Fibroblast of lung (primary cell): ENCODE results near the gene PHC2. TPM values are rescaled to one million over a fixed set of nuclear protein-coding genes. Genes with fewer than 3 reads are reported as not detected.

Source experiments
- DNase-seq, 2 donors: peaks; one replicate each; pipeline versions ENCODE4 v3.0.0 to v3.0.0-alpha.2; 2010; ENCODE audit warnings: low read depth in 2 of 2
- H2AFZ ChIP-seq: 2 replicates; pipeline ENCODE4 v1.5.1; 2012; ENCODE audit warnings: low read length, control low read depth, inconsistent platforms
- H3K27ac ChIP-seq: 2 replicates; pipeline ENCODE4 v1.5.1; 2011; ENCODE audit warnings: low read length, control low read depth; ENCODE audit not compliant: insufficient read depth
- H3K27me3 ChIP-seq: 2 replicates; pipeline ENCODE4 v1.5.1; 2011; ENCODE audit warnings: mild to moderate bottlenecking, low read length; ENCODE audit not compliant: control insufficient read depth, insufficient read depth
- H3K36me3 ChIP-seq: 2 replicates; pipeline ENCODE4 v1.5.1; 2011; ENCODE audit warnings: low read length; ENCODE audit not compliant: control insufficient read depth, insufficient read depth
- H3K4me1 ChIP-seq: 2 replicates; pipeline ENCODE4 v1.5.1; 2011; ENCODE audit warnings: low read length; ENCODE audit not compliant: control insufficient read depth, insufficient read depth; ENCODE audit errors: extremely low read depth
- H3K4me2 ChIP-seq: 2 replicates; pipeline ENCODE4 v1.5.1; 2011; ENCODE audit warnings: low read length, control low read depth; ENCODE audit not compliant: insufficient read depth; ENCODE audit errors: extremely low read depth
- H3K4me3 ChIP-seq, 4 experiments: fragments of 200-600 bp in 1 of 4; sonication (generic) in 1 of 4; replicated peaks in 1 of 4; 2 replicates each; pipeline ENCODE4 v1.5.1; 2011 to 2016; ENCODE audit warnings: low read length in 4 of 4, low read depth in 3 of 4, mild to moderate bottlenecking in 3 of 4, control low read depth in 2 of 4, inconsistent platforms in 1 of 4, mixed read lengths in 1 of 4; ENCODE audit not compliant: insufficient read depth in 1 of 4; ENCODE audit errors: control extremely low read depth in 1 of 4
- H3K79me2 ChIP-seq: 2 replicates; pipeline ENCODE4 v1.5.1; 2012; ENCODE audit warnings: mild to moderate bottlenecking, low read length, inconsistent platforms; ENCODE audit not compliant: control insufficient read depth, insufficient read depth
- H3K9ac ChIP-seq: 2 replicates; pipeline ENCODE4 v1.5.1; 2011; ENCODE audit warnings: mild to moderate bottlenecking, low read length, control low read depth; ENCODE audit not compliant: insufficient read depth
- H3K9me3 ChIP-seq: 2 replicates; pipeline ENCODE4 v1.5.1; 2012; ENCODE audit warnings: low read depth, low read length; ENCODE audit not compliant: control insufficient read depth, insufficient read depth
- H4K20me1 ChIP-seq: 2 replicates; pipeline ENCODE4 v1.5.1; 2011; ENCODE audit warnings: low read length; ENCODE audit not compliant: control insufficient read depth, insufficient read depth; ENCODE audit errors: extremely low read depth
- CTCF ChIP-seq, 2 donors: IDR thresholded peaks in 1 of 2; conservative IDR thresholded peaks in 1 of 2; 1 replicate in 1 of 2; 2 replicates in 1 of 2; pipeline ENCODE4 v1.5.1; 2011 to 2012; ENCODE audit warnings: low read length in 2 of 2, control low read depth in 1 of 2, inconsistent platforms in 1 of 2, low read depth in 1 of 2, mild to moderate bottlenecking in 1 of 2
- EZH2 ChIP-seq: IDR thresholded peaks from 2 replicates; pipeline ENCODE4 v1.5.1; 2012; ENCODE audit warnings: low read length, control low read depth, mild to moderate bottlenecking; ENCODE audit errors: missing control alignments
- polyA plus RNA-seq, 2 donors: library from polyadenylated mRNA; depleted of rRNA in 1 of 2; stranded (reverse) in 1 of 2; unstranded in 1 of 2; fragments of >200 nt; gene quantifications; 2 replicates each; pipeline ENCODE4 v1.2.1, GENCODE V29; 2011 to 2012; ENCODE audit warnings: missing spikeins in 1 of 2
- total RNA-seq: library from RNA; depleted of rRNA; stranded (reverse); fragments of >200 nt; gene quantifications from 2 replicates; pipeline ENCODE4 v1.2.1, GENCODE V29; 2014

The PHC2 gene
- total and polyA plus RNA-seq, 2 donors (not counting 1 experiment from before 2014, with no cell fraction given), result 62.6 to 75.8 TPM

GRCh38 chr1:33443080-33443704, 12.3 kb upstream of the PHC2 start:
- peak; percentile 52 to 66 for DNase-seq
- no peak overlapping the region for H3K27ac ChIP-seq
- H3K27me3 ChIP-seq, result no peaks in the 10 kb centered on the region
- no peak overlapping the region for H2AFZ ChIP-seq
- H3K4me1 ChIP-seq, result peaks cover 7% of the 10 kb centered on the region
- H4K20me1 ChIP-seq, result no peaks in the 10 kb centered on the region
- H3K9me3 ChIP-seq, result no peaks in the 10 kb centered on the region
- H3K36me3 ChIP-seq, result no peaks in the 10 kb centered on the region
- H3K9ac ChIP-seq, result no peak overlapping the region
- no peak overlapping the region for H3K4me3 ChIP-seq
- H3K4me2 ChIP-seq, result no peak overlapping the region
- TF ChIP-seq CTCF (conservative IDR thresholded peaks at IDR 0.05 in 1 of 2, IDR thresholded peaks at IDR 0.05 in 1 of 2; ENCODE audit: low read depth in 1 of 2, low read length in 2 of 2) (no peak), EZH2 (no peak)
- H3K79me2 ChIP-seq, result no peaks in the 10 kb centered on the region

- H3K36me3 ChIP-seq, result no peaks in the 10 kb centered on the region
- H3K79me2 ChIP-seq, result no peaks in the 10 kb centered on the region
- no peak overlapping the region for H3K27ac ChIP-seq
- no peaks in the 10 kb centered on the region for H4K20me1 ChIP-seq
- no peak for TF ChIP-seq EZH2
- no peaks in the 10 kb centered on the region for H3K9me3 ChIP-seq
- no peaks in the 10 kb centered on the region for H3K27me3 ChIP-seq
- no peak overlapping the region for H3K4me3 ChIP-seq
- H3K9ac ChIP-seq, result no peak overlapping the region
- no peak overlapping the region for H3K4me2 ChIP-seq
- peak; percentile 33 to 56 for DNase-seq
- peaks cover 7% of the 10 kb centered on the region for H3K4me1 ChIP-seq
- no peak overlapping the region for H2AFZ ChIP-seq
These were observed 11.2 kb upstream of the PHC2 start for GRCh38 chr1:33442141-33442540.

- no peak overlapping the region for H3K4me3 ChIP-seq
- H3K27ac ChIP-seq, result no peak overlapping the region
- H3K9ac ChIP-seq, result no peak overlapping the region
- no peak for DNase-seq
- H3K27me3 ChIP-seq, result no peaks in the 10 kb centered on the region
- no peaks in the 10 kb centered on the region for H3K79me2 ChIP-seq
- no peaks in the 10 kb centered on the region for H3K9me3 ChIP-seq
- H2AFZ ChIP-seq, result no peak overlapping the region
- H4K20me1 ChIP-seq, result no peaks in the 10 kb centered on the region
- TF ChIP-seq EZH2, result no peak
- TF ChIP-seq CTCF (conservative IDR thresholded peaks at IDR 0.05 in 1 of 2, IDR thresholded peaks at IDR 0.05 in 1 of 2; ENCODE audit: low read depth in 1 of 2, low read length in 2 of 2), result no peak
- H3K36me3 ChIP-seq, result no peaks in the 10 kb centered on the region
- H3K4me2 ChIP-seq, result no peak overlapping the region
- H3K4me1 ChIP-seq, result peaks cover 7% of the 10 kb centered on the region
These were observed 10.3 kb upstream of the PHC2 start for GRCh38 chr1:33441088-33441745.
